SK-N-SH (cell line): ENCODE data around the gene CACNA1G. TPM values are rescaled to one million over a fixed set of nuclear protein-coding genes. Genes with fewer than 3 reads are reported as not detected.

Experiments
- CTCF ChIA-PET: fragments of 300-600, 350-600 bp; formaldehyde crosslinking; extraction: SDS; loops from one replicate; lab custom pipeline; 2021; lab: Yijun Ruan, JAX
- POLR2A ChIA-PET: fragments of 350-600 bp; sonication (Branson Sonifier 250); formaldehyde crosslinking; extraction: SDS; loops from one replicate; lab custom pipeline; 2020; ENCODE audit warnings: antibody characterized with exemption, inconsistent platforms; lab: Yijun Ruan, JAX
- DNase-seq: peaks from one replicate; pipeline ENCODE4 v3.0.0; 2012
- H2AFZ ChIP-seq: fragments of 200-600 bp; sonication (generic); 2 replicates; pipeline ENCODE4 v1.8.1; 2016; ENCODE audit warnings: antibody characterized with exemption, mild to moderate bottlenecking, low read depth
- H3F3A ChIP-seq: fragments of 200-600 bp; sonication (generic); replicated peaks from 2 replicates; pipeline ENCODE3; 2016; ENCODE audit warnings: antibody characterized with exemption, mild to moderate bottlenecking; ENCODE audit not compliant: insufficient read depth
- H3K27ac ChIP-seq, 2 experiments: fragments of 200-500 bp in 1 of 2; fragments of 200-600 bp in 1 of 2; sonication (Bioruptor generic) in 1 of 2; sonication (generic), shearing (Covaris generic) in 1 of 2; 2 replicates each; pipeline versions ENCODE4 v1.5.1 to v1.6.1; 2014 to 2016; ENCODE audit warnings: low read depth in 2 of 2, inconsistent platforms in 1 of 2, low read length in 1 of 2, mild to moderate bottlenecking in 1 of 2, mixed read lengths in 1 of 2
- H3K27me3 ChIP-seq: fragments of 200-600 bp; sonication (generic), shearing (Covaris generic); 2 replicates; pipeline ENCODE4 v1.6.1; 2016; ENCODE audit warnings: mixed run types; ENCODE audit not compliant: insufficient read depth
- H3K36me3 ChIP-seq, 2 experiments: fragments of 200-500 bp in 1 of 2; fragments of 200-600 bp in 1 of 2; sonication (Bioruptor generic) in 1 of 2; sonication (generic) in 1 of 2; replicated peaks in 1 of 2; 2 replicates each; pipeline versions ENCODE3 to v1.5.1; 2014 to 2016; ENCODE audit warnings: low read length in 1 of 2, mild to moderate bottlenecking in 1 of 2; ENCODE audit not compliant: insufficient read depth in 2 of 2, control insufficient read depth in 1 of 2
- H3K4me1 ChIP-seq, 2 experiments: fragments of 200-500 bp in 1 of 2; fragments of 200-600 bp in 1 of 2; sonication (Bioruptor generic) in 1 of 2; sonication (generic), shearing (Covaris generic) in 1 of 2; 2 replicates each; pipeline versions ENCODE4 v1.5.1 to v1.6.1; 2014 to 2016; ENCODE audit warnings: low read depth in 1 of 2, low read length in 1 of 2, mixed run types in 1 of 2; ENCODE audit not compliant: insufficient read depth in 2 of 2, control insufficient read depth in 1 of 2
- H3K4me2 ChIP-seq: fragments of 200-600 bp; sonication (generic), shearing (Covaris generic); 2 replicates; pipeline ENCODE4 v1.6.1; 2017; ENCODE audit warnings: mixed run types
- H3K4me3 ChIP-seq, 2 experiments: fragments of 200-500 bp in 1 of 2; fragments of 200-600 bp in 1 of 2; sonication (Bioruptor generic) in 1 of 2; sonication (generic), shearing (Covaris generic) in 1 of 2; 2 replicates each; pipeline versions ENCODE4 v1.5.1 to v1.8.1; 2014 to 2016; ENCODE audit warnings: low read depth in 2 of 2, inconsistent platforms in 1 of 2, low read length in 1 of 2, mild to moderate bottlenecking in 1 of 2, mixed read lengths in 1 of 2, moderate library complexity in 1 of 2
- H3K79me2 ChIP-seq: fragments of 200-600 bp; sonication (generic); 2 replicates; pipeline ENCODE4 v1.8.1; 2017; ENCODE audit warnings: mild to moderate bottlenecking; ENCODE audit not compliant: insufficient read depth
- H3K9ac ChIP-seq: fragments of 200-600 bp; sonication (generic); 2 replicates; pipeline ENCODE4 v1.6.1; 2017; ENCODE audit warnings: mixed run types
- H3K9me2 ChIP-seq: fragments of 200-600 bp; sonication (generic); 2 replicates; pipeline ENCODE4 v1.6.1; 2017; ENCODE audit warnings: mixed run types
- H3K9me3 ChIP-seq: fragments of 200-600 bp; sonication (generic); 2 replicates; pipeline ENCODE4 v1.6.1; 2017; ENCODE audit warnings: mixed run types, mild to moderate bottlenecking, moderate library complexity
- H4K20me1 ChIP-seq: fragments of 200-600 bp; sonication (generic); 2 replicates; pipeline ENCODE4 v1.6.1; 2017; ENCODE audit warnings: mild to moderate bottlenecking, mixed run types; ENCODE audit not compliant: insufficient read depth
- ELF1 ChIP-seq: IDR thresholded peaks from 2 replicates; pipeline ENCODE4 v1.4.0; 2012
- EP300 ChIP-seq, 2 experiments: IDR thresholded peaks; 2 replicates each; pipeline versions ENCODE4 v1.4.0 to v1.6.1; 2012; ENCODE audit warnings: borderline replicate concordance in 1 of 2, low read depth in 1 of 2, low read length in 1 of 2
- EZH2phosphoT487 ChIP-seq: fragments of 200-600 bp; sonication (generic); IDR thresholded peaks from 2 replicates; pipeline ENCODE4 v1.6.1; 2017; ENCODE audit warnings: low read depth, mixed run types, mild to moderate bottlenecking, antibody characterized with exemption, moderate library complexity, borderline replicate concordance
- FOXJ3 ChIP-seq: sonication (generic); formaldehyde crosslinking; IDR thresholded peaks from 2 replicates; pipeline ENCODE4 v1.5.1; 2020; ENCODE audit warnings: mild to moderate bottlenecking, missing genetic modification reagents
- FOXM1 ChIP-seq: IDR thresholded peaks from 2 replicates; pipeline ENCODE4 v1.4.0; 2012; ENCODE audit warnings: low read depth, mild to moderate bottlenecking
- GABPA ChIP-seq: IDR thresholded peaks from 2 replicates; pipeline ENCODE4 v1.4.0; 2012; ENCODE audit warnings: low read depth, mild to moderate bottlenecking
- IRF3 ChIP-seq: fragments of 150-350 bp; IDR thresholded peaks from 2 replicates; pipeline ENCODE4 v1.6.1; 2016; ENCODE audit warnings: mild to moderate bottlenecking, low read depth, low read length
- RFX5 ChIP-seq: IDR thresholded peaks from 2 replicates; pipeline ENCODE4 v1.6.1; 2012; ENCODE audit warnings: mild to moderate bottlenecking, improper control_type of control experiment, low read length
- RXRA ChIP-seq: IDR thresholded peaks from 2 replicates; pipeline ENCODE4 v1.4.0; 2012; ENCODE audit warnings: low read depth, mild to moderate bottlenecking, borderline replicate concordance
- TAF1 ChIP-seq: IDR thresholded peaks from 2 replicates; pipeline ENCODE4 v1.6.1; 2012; ENCODE audit warnings: low read depth, mild to moderate bottlenecking, low read length, moderate library complexity, borderline replicate concordance
- TEAD4 ChIP-seq: IDR thresholded peaks from 2 replicates; pipeline ENCODE4 v1.4.0; 2012; ENCODE audit warnings: mild to moderate bottlenecking, borderline replicate concordance; ENCODE audit not compliant: insufficient read depth
- USF1 ChIP-seq: IDR thresholded peaks from 2 replicates; pipeline ENCODE4 v1.4.0; 2012; ENCODE audit warnings: low read depth, borderline replicate concordance
- ZBTB33 ChIP-seq: IDR thresholded peaks from 2 replicates; pipeline ENCODE4 v1.4.0; 2012; ENCODE audit warnings: low read depth, borderline replicate concordance
- WGBS: methylation state at CpG from one replicate; pipeline ENCODE4 v1.1.6; 2017; ENCODE audit warnings: low lambda C conversion rate; 5-methylcytosine and 5-hydroxymethylcytosine counted together
- polyA plus RNA-seq, 3 experiments: library from polyadenylated mRNA; depleted of rRNA; stranded (reverse); fragments of >200 nt; gene quantifications; 2 replicates each; pipeline ENCODE4 v1.2.3, GENCODE V29; 2012

CACNA1G gene
- polyA plus RNA-seq, 1 of the 3 experiments (the other 2 are of a cell fraction), result 0.21 TPM

GRCh38 chr17:50577451-50577954, 17.0 kb downstream of the CACNA1G start:
- no peak overlapping the region for H3K9ac ChIP-seq
- ChIA-PET CTCF (interaction anchor here (0.6 to 2.8 kb wide), 6 partner anchors 12 to 49 kb away, joined by 3 to 14 read pairs (median 7); no protein-coding TSS in a partner anchor), POLR2A (interaction anchor here (0.6 kb wide), 1 partner anchor 1015 kb away, joined by 4 read pairs; no protein-coding TSS in a partner anchor)
- H3K27ac ChIP-seq, result no peak overlapping the region
- WGBS, result 81% methylated on average over 13 of the region's 13 CpGs
- H3K4me3 ChIP-seq, result no peak overlapping the region
- H2AFZ ChIP-seq, result no peak overlapping the region
- no peak for DNase-seq
- no peaks in the 10 kb centered on the region for H3F3A ChIP-seq
- peaks cover 0 to 5% of the 10 kb centered on the region in 2 experiments; a peak in 1 of 4 replicates for H3K4me1 ChIP-seq
- no peaks in the 10 kb centered on the region for H3K9me3 ChIP-seq
- TF ChIP-seq GABPA (no peak), TEAD4 (no peak)
- TF ChIP-seq, all 33 proteins: peak for 0
- no peaks in the 10 kb centered on the region for H3K9me2 ChIP-seq
- H3K36me3 ChIP-seq, result no peaks in the 10 kb centered on the region
- peaks cover 8% of the 10 kb centered on the region for H3K27me3 ChIP-seq
- H3K79me2 ChIP-seq, result no peaks in the 10 kb centered on the region
- no peak overlapping the region for H3K4me2 ChIP-seq
- no peaks in the 10 kb centered on the region for H4K20me1 ChIP-seq

GRCh38 chr17:50578173-50578572, 17.7 kb downstream of the CACNA1G start:
- TF ChIP-seq USF1 (no peak), FOXJ3 (CRISPR knock-in tag) (no peak), TAF1 (no peak), ZBTB33 (no peak), RFX5 (no peak), FOXM1 (no peak), IRF3 (no peak), EZH2phosphoT487 (no peak), RXRA (no peak), ELF1 (no peak), EP300 (IDR thresholded peaks at IDR 0.05; ENCODE audit: borderline replicate concordance in 1 of 2, low read depth in 1 of 2, low read length in 1 of 2) (no peak)
- TF ChIP-seq, all 33 proteins: peak for 0
- ChIA-PET CTCF (interaction anchor here (0.6 to 2.8 kb wide), 3 partner anchors 15 to 48 kb away, joined by 3 to 14 read pairs (median 5); no protein-coding TSS in a partner anchor), POLR2A (interaction anchor here (0.6 kb wide), 1 partner anchor 1016 kb away, joined by 4 read pairs; no protein-coding TSS in a partner anchor)
- no peaks in the 10 kb centered on the region for H3K36me3 ChIP-seq
- no peaks in the 10 kb centered on the region for H3K9me3 ChIP-seq
- no peak overlapping the region for H3K9ac ChIP-seq
- H3K4me3 ChIP-seq, result no peak overlapping the region
- H3K4me1 ChIP-seq, result peaks cover 0 to 5% of the 10 kb centered on the region in 2 experiments; a peak in 1 of 4 replicates
- H3K79me2 ChIP-seq, result no peaks in the 10 kb centered on the region
- DNase-seq, result no peak
- no peak overlapping the region for H3K27ac ChIP-seq
- no peak overlapping the region for H2AFZ ChIP-seq
- no peaks in the 10 kb centered on the region for H3F3A ChIP-seq
- H3K9me2 ChIP-seq, result no peaks in the 10 kb centered on the region
- peaks cover 8% of the 10 kb centered on the region for H3K27me3 ChIP-seq
- WGBS, result 89% methylated on average over 13 of the region's 16 CpGs
- no peak overlapping the region for H3K4me2 ChIP-seq
- no peaks in the 10 kb centered on the region for H4K20me1 ChIP-seq
